Inflammatory macrophage (primary cell): Measurements from ENCODE around the gene AKNA.

Experiments
- DNase-seq, 2 donors: peaks; one replicate each; pipeline ENCODE4 v3.0.0-alpha.2; 2020 to 2022

Gene AKNA

GRCh38 chr9:114394523-114395333, 6.9 kb upstream of the AKNA start:
- DNase-seq, result no peak

DNA sequence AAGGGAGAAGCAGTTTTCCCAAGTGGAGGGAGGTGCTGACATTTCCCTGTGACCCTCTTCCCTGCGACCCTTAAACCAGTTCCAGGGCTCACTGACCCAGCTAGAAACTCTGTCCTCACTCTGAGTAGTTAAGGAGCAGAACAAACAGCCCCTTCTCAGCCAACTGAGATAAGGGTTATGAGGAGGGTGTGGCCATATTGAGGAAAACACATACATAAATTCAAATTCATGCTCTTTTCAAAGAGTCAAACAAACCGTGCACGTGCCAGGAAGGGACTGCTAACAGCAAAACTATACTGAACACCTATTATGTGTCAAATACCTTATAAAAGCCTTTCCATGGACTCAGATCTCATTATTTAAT, 4.9 kb upstream of the AKNA start:
- DNase-seq, result no peak

GRCh38 chr9:114390952-114391351, 3.2 kb upstream of the AKNA start:
- DNase-seq, result no peak

GRCh38 chr9:114389612-114390368, 2.0 kb upstream of the AKNA start:
- DNase-seq, result no peak

DNA sequence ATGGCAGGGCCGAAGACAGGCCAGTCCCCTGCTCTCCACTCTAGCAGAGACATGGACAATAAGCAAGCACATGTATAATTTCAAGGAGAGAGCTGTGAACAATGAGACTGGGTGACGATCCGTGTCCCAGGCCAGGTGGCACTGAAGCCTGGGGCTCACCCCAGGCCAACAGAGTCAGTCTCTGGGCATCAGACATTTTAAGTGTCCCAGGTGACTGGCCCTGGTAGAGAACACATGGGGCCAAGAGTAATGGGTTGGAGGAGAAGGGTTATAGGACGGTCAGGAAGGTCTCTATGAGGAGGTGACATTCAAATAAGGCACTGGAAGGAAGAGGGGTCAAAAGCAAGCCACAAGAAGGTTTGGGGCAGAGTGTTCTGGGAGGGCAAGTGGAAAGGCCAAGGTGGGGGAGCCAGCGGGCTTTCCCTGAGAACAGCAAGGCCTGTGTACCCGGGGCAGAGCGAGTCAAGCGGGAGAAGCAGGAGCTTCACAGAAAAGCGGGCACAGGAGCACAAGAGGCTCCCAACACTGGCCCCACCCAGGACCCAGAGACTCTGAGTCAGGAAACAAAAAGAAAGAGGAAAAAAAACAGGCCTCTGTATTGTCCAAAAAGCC, 1.1 kb upstream of the AKNA start:
- no peak for DNase-seq

- DNase-seq, result no peak
These were observed 538 bp upstream of the AKNA start for GRCh38 chr9:114388357-114388682.

DNA sequence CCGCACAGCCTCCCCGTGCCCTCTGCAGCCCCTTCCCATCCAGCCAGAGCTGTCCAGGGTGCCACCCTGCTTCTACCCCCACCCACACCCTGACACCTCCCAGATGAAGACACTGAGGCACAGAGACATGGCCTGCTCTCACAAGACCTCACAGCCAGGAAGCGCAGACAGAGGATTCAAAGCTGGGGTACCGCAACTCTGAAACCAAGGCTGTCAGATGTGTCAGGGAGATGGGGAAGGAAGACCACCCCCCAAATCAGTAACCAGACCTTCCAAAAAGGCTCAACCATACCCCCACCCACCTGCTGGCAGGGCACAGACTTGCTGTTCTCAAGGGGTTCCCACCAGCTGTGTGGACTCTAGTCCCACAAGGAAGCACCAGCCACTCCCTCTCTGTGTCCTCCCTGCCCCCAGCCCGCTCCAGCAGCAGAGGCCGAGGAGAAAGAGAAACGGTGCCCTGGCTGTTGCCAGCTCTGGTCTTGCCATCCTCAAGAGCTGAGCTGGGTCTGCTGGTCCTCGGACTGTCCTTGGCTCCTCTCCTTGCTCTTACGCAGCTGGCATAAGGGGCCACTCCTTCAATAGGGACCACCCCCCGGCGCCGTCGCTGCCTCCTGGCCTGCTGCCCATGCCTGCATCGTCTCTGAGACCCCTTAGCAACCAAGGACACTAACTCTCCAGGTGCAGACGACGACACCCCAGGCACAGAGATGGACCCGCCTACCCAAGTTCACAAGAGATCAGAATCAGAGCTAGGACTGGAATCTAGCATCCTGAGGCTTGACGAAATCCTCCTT, 699 bp downstream of the AKNA start:
- DNase-seq, result peak; percentile 23 to 41

DNA sequence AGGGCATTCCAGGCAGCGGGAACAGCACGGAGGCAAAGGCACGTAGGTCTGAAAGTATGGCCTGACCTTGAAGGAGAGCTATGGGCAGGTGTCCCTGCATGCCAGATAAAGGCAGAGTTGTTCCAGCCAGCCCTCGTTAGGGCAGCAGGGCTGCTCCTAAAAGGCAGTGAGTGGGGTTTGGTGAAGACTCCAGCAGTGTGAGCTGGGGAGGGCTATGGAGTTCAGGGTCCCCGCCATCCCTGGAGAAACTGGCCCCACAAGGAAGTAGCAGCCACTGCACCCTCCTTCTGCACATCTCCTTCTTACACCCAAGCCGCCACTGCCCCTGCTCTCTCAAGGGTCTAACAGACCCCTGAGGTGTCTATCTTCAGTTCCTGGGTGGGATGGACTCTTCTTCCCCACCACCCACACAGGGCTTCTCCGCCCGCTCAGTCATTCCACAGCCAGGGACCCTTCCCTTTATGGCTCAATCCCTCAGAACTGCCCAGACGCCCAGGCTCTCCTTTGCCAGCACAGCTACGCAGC, 1.4 kb downstream of the AKNA start:
- DNase-seq, result peak; percentile 5 to 28

DNA sequence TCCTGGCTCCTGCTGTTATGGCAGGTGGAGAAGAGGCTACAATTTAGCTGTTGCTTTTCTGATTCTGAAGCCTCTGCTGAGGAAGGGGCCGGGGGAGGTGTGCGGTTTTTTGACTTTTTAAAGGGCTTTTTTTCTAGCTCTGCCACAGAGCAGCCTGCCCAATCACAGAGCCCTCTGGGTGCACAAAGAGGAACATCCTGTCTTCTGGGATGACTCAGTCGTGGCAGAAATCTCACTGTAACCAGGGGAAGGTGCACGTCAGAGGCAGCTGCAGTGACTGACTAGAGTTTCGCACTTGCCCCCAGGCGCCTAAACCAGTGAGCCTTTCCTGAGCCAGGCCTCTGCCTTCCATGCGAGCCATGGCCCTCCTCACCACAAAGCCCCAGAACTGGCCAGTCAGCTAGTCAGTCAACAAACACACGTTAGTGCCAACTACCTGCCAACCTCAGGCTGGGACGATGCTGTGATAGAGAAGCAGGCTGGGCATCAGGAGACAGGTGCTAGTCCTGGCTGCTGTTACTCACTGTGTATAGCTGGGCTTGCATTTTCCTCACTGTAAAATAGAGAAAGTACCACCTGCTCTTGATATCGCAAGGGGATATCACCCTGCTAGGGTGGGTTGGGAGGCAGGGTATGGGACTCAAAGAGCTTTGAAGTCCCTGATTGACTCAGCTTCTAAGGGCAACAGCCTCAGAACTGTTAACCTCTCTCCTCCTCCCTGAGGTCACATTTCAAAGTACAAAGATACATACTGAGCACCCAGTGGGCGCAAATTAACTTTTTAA, 2.2 kb downstream of the AKNA start:
- DNase-seq, result peak; percentile 92 to 96

DNA sequence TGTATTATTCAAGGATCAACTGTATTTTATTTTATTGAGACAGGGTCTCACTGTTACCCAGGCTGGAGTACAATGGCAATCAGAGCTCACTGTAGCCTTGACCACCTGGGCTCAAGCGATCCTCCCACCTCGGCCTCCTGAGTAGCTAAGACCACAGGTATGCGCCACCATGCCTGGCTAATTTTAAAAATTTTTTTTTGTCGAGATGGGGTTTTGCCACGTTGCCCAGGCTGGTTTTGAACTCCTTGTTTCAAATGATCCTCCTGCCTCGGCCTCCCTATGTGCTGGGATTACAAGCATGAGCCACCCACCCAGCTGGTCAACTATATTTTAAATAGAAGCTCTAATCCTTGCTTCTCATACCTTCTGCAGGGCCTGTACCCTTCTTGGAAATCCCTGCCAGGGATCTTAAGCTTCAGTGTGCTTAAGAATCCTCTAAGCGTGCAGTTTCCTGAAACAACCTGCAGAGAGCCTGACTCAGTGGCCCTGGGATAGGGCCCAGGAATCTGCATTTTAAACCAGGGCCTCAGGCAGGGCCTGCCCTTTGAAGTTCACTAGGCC, 2.9 kb downstream of the AKNA start:
- DNase-seq, result no peak

DNA sequence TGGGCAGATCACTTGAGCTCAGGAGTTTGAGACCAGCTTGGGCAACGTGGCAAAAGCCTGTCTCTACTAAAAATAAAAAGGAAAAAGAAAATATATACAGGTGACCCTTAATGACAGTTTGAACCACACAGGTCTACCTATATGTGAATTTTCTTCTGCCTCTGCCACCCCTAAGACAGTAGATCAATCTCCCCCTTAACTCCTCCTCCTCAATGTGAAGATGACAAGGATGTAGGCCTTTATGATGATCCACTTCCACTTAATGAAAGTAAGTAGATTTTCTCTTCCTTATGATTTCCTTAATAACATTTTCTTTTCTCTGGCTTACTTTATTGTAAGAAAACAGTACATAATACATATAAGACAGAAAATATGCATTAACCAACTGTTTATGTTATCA, 3.4 kb downstream of the AKNA start:
- peak in 1 of 2 donors; percentile 3 for DNase-seq

DNA sequence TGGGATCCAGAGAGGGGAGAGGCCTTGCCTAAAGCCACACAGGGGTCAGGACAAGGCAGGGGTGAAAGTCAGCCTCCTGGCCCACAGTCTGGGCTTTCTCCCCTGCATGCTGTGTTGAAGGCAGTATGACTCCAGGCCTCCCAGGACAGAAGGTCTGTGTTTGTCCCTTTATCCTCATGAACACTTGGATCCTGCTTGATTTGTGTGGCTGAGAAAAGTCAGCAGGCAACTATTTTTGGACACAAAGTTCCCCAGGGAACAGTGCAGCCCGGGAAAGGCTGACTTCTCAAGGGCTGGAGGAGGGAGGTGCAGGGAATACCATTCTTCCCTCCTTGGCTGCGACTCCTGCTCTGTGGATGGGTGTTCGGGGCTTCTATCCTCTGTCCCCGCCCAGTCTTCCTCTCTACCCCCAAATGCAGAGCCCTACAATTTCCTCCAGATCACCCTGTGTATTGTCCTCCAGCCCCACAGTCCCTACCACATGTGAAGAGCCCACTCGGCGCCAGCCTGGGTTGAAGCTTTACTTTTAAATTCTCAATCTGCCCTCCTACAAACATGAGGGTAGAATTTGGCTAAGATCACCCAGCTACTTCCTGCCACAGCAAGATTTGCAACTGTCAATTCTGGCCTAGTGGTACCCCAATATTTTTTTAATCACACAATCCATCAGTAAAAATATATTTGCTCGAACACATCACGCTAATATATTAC, 4.1 kb downstream of the AKNA start:
- DNase-seq, result no peak

DNA sequence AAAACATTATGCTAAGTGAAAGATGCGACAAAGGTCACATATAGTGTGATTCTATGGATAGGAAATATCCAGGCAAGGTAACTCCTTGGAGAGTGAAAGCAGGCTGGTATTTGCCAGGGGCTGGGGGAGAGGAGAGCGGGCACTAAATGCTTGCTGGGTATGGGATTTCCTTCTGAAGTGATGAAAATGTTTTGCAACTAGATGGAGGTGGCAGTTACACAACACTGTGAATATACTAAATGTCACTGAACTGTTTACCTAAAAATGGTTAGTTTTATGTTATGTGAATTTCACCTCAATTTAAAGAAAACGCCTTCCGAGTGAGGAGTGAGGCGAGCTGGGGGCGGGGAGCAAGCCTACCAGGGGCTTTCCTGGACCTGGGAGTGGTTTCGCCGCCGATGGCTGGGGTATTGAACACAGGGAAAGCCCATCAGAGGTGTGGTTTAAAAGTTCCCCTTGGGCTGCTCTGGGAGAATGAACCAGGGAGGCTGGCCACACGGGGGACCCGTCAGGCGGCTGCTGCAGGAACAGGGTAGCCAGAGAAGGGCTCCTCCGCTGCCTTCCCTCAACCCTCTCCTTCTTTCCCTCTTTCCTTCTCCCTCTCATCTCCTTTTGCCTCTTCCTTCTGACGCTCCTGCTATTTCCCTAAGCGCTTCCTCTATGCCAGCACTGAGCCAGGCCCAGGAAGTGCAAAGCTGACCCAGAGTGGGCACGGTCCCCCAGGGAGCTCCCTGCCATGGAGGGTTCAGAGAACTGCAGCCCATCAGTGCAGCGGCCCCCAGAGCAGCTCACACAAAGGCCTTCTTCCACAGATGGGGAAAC, 4.9 kb downstream of the AKNA start:
- peak; percentile 27 to 34 for DNase-seq

DNA sequence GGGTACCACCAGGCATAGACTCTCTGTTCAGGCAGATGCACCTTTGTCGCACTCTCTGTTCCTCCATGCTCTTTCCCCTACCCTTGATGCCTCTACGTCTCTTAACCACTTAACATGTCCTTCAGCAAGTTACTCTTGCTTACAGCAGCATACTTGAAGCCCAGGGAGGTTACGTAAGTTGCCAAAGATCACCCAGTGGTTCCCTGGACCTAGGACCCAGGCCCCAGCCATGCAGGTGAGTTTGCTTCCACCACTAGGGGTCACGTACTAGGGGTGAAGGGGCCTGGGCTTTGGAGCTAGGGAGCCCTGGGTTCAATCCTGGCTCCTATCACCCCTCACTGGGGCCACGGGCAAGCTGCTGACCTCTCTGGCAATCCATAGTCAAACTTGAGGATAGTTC, 8.9 kb downstream of the AKNA start:
- no peak for DNase-seq

- no peak for DNase-seq
These were observed 9.8 kb downstream of the AKNA start for GRCh38 chr9:114378016-114378415.

DNA sequence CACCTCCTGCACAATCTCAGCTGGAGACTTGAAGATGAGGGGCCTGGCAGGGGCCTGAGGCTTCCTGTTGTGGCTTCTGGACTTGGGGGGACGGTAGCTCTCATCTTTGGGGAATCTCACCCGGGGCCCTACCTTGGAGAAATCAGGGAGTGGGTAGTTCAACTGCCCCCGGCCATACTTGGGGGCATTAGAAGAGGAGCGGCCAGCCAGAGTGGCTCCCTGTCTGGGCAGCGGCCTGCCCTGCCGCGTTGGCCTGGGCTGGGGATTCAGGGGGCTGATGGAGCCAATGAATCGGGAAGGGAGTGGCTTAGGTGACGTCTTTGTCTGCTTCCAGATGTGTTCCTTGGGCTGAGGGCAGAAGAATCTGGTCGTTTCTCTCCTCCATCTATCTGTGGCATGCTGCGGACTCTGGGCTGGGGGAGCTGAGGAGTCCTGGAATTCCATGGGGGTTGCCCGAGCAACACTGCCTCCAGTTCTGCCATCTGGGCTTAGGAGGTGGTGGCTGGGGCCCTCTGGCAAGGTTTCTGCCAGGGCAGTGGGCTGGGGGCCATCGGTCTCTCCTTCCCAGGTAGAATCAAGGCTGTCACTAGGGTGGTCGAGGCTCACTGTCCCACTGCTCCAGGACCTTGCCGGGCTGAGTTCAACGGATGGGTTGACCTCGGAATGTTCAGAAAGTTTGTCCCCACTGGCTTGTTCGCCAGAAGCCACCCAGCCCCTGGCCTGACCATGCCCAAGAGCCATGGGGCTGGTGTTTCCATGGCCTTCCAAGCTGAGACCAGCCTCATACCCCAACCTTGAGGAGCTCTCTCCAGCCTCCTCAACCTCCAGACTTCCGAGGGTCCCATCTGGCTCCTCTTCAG, 11.0 kb downstream of the AKNA start:
- DNase-seq, result no peak

- DNase-seq, result no peak
These were observed 12.2 kb downstream of the AKNA start for GRCh38 chr9:114375386-114376175.

- peak in 1 of 2 donors; percentile 24 for DNase-seq
These were observed 12.8 kb downstream of the AKNA start for GRCh38 chr9:114374936-114375335.
